ENCODE results near the gene ZCCHC8.

GRCh38 chr12:122501489-122501989, 807 bp upstream of the ZCCHC8 start:
- no peak for TF ChIP-seq FOXK2 (IDR thresholded peaks at IDR 0.05)
- no peak for TF ChIP-seq BHLHE40 (IDR thresholded peaks at IDR 0.05; ENCODE audit: borderline replicate concordance)

All from HEK293T (cell line).